ENCODE results near the gene STK24. TPM values are rescaled to one million over a fixed set of nuclear protein-coding genes. Genes with fewer than 3 reads are reported as not detected.

The STK24 gene
- total and polyA plus RNA-seq, 2 of the 4 experiments (the other 2 are of a cell fraction), result 29.2 to 43.4 TPM

DNA sequence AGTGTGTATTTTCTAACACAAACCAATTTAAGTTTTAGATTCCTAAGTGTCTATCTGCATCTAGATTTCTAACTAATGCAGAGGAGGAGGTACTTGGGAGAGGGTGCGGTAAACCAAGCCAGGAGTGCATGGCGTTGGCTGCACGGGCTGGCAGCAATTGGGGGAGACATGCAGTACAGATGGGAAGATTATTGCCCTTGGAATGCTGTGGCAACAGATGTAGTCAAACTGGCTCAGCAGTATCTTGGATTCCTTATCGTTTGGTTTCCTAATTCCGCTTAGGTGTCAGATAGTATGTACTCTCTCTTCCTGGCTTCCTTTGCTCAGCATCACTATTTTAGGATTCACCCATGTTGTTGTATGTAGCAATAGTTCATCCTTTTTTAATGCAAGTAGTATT lies 29.4 kb upstream of the STK24 start:
- CTCF ChIA-PET, result no interaction called here
- Histone ChIP-seq H2AK9ac (replicated peaks; ENCODE audit: low read depth, low read length, poor library complexity) (no peak overlapping the region), H2AFZ (replicated peaks; ENCODE audit: low read length, poor library complexity) (no peak overlapping the region), H2BK5ac (ENCODE audit: low read depth, low read length, poor library complexity, severe bottlenecking) (no peak overlapping the region), H4K91ac (ENCODE audit: insufficient read depth, low read depth, low read length) (no peak overlapping the region), H3K56ac (ENCODE audit: extremely low read depth, insufficient read depth, low read length) (no peak overlapping the region), H2AK5ac (ENCODE audit: low read depth, low read length) (no peak overlapping the region), H3K4me2 (ENCODE audit: low read depth, low read length) (no peak overlapping the region), H3K9me1 (ENCODE audit: insufficient read depth, low read length) (no peaks in the 10 kb centered on the region), H2BK20ac (ENCODE audit: low read depth, low read length) (no peak overlapping the region), H3K9me3 (ENCODE audit: control insufficient read depth, insufficient read depth, low read length) (no peaks in the 10 kb centered on the region), H3K79me1 (ENCODE audit: low read depth in 1 of 2, low read length in 2 of 2) (no peaks in the 10 kb centered on the region), H3K9ac (ENCODE audit: low read depth, low read length) (no peak overlapping the region), H2BK120ac (ENCODE audit: low read depth, low read length) (no peak overlapping the region), H3K27ac (ENCODE audit: insufficient read depth, low read length) (no peak overlapping the region), H3K27me3 (ENCODE audit: control insufficient read depth, insufficient read depth, low read length) (peaks cover 18% of the 10 kb centered on the region), H3K4ac (ENCODE audit: low read depth, low read length) (no peak overlapping the region), H3K36me3 (ENCODE audit: control insufficient read depth, insufficient read depth, low read length) (no peaks in the 10 kb centered on the region), H3K23ac (ENCODE audit: low read depth, low read length) (no peak overlapping the region), H3K4me3 (ENCODE audit: insufficient read depth, low read depth, low read length) (no peak overlapping the region), H3K18ac (ENCODE audit: low read depth, low read length) (no peak overlapping the region), H3K14ac (replicated peaks; ENCODE audit: low read depth, low read length) (no peak overlapping the region), H2BK15ac (ENCODE audit: low read depth, low read length) (no peak overlapping the region), H4K20me1 (ENCODE audit: insufficient read depth, low read length) (no peaks in the 10 kb centered on the region), H4K5ac (ENCODE audit: low read depth, low read length) (no peak overlapping the region), H3K4me1 (ENCODE audit: control insufficient read depth, insufficient read depth, low read length) (no peaks in the 10 kb centered on the region), H4K8ac (ENCODE audit: low read depth in 2 of 2, low read length in 2 of 2) (no peak overlapping the region)
- in situ Hi-C loops (cut with MboI; ENCODE audit: low sequenced_read_pairs) (no loop called here), intact Hi-C loops (cut with micrococcal nuclease) (no loop called here), dilution Hi-C loops (cut with HindIII; ENCODE audit: low sequenced_read_pairs, unreplicated experiment) (no loop called here)
- WGBS, 2 experiments (ENCODE audit: extremely low coverage in 2 of 2, insufficient read length in 1 of 2), result 4% methylated on average over 3 of the region's 5 CpGs; no CpG with 5 or more reads in 1 of the 2 experiments
- TF ChIP-seq RCOR1 (IDR thresholded peaks at IDR 0.05; ENCODE audit: insufficient replicate concordance, low read length), result no peak
- TF ChIP-seq MAZ (IDR thresholded peaks at IDR 0.05; ENCODE audit: borderline replicate concordance, low read depth, low read length), result no peak
- TF ChIP-seq BHLHE40 (IDR thresholded peaks at IDR 0.05; ENCODE audit: low read depth, low read length), result no peak
- no peak for TF ChIP-seq SMC3 (IDR thresholded peaks at IDR 0.05; ENCODE audit: low read depth, low read length)
- TF ChIP-seq, protein P1, sequence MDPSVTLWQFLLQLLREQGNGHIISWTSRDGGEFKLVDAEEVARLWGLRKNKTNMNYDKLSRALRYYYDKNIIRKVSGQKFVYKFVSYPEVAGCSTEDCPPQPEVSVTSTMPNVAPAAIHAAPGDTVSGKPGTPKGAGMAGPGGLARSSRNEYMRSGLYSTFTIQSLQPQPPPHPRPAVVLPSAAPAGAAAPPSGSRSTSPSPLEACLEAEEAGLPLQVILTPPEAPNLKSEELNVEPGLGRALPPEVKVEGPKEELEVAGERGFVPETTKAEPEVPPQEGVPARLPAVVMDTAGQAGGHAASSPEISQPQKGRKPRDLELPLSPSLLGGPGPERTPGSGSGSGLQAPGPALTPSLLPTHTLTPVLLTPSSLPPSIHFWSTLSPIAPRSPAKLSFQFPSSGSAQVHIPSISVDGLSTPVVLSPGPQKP (IDR thresholded peaks at IDR 0.05; ENCODE audit: borderline replicate concordance, low read depth, low read length), result no peak
- TF ChIP-seq MAFK (IDR thresholded peaks at IDR 0.05; ENCODE audit: low read depth, low read length), result no peak
- TF ChIP-seq USF2 (IDR thresholded peaks at IDR 0.05; ENCODE audit: low read depth, low read length), result no peak
- no peak for TF ChIP-seq FOS (IDR thresholded peaks at IDR 0.05; ENCODE audit: low read depth, low read length)
- no peak for TF ChIP-seq CHD1 (IDR thresholded peaks at IDR 0.05; ENCODE audit: low read depth, low read length)
- TF ChIP-seq CEBPB (IDR thresholded peaks at IDR 0.05; ENCODE audit: low read depth, low read length), result no peak
- TF ChIP-seq MXI1 (IDR thresholded peaks at IDR 0.05; ENCODE audit: borderline replicate concordance, low read depth, low read length), result no peak
- no peak for TF ChIP-seq RFX5 (IDR thresholded peaks at IDR 0.05; ENCODE audit: low read depth, low read length)
- no peak for TF ChIP-seq POLR2A (IDR thresholded peaks at IDR 0.05; ENCODE audit: low read depth, low read length)
- TF ChIP-seq NFE2L2 (IDR thresholded peaks at IDR 0.05; ENCODE audit: low read depth, low read length), result no peak
- TF ChIP-seq RAD21 (IDR thresholded peaks at IDR 0.05; ENCODE audit: low read length), result no peak
- TF ChIP-seq CTCF (conservative IDR thresholded peaks at IDR 0.05; ENCODE audit: low read depth, low read length), result no peak
- ATAC-seq (ENCODE audit: low read depth) (no peak), DNase-seq (no peak)
- POLR2A ChIA-PET (ENCODE audit: unreplicated experiment), result no interaction called here
- no TSS peak for BruUV-seq (replicated peaks)
